GM18519 (cell line): ENCODE results near the gene GPNMB.

Experiments
- ATAC-seq: cut with Tn5 transposase; IDR thresholded peaks from one replicate; pipeline ENCODE4 v1.9.1; 2021; ENCODE audit warnings: mild to moderate bottlenecking, moderate library complexity; ENCODE audit not compliant: unreplicated experiment, low FRiP score

Gene GPNMB

GRCh38 chr7:23226844-23227450, 19.6 kb upstream of the GPNMB start:
- no peak for ATAC-seq

DNA sequence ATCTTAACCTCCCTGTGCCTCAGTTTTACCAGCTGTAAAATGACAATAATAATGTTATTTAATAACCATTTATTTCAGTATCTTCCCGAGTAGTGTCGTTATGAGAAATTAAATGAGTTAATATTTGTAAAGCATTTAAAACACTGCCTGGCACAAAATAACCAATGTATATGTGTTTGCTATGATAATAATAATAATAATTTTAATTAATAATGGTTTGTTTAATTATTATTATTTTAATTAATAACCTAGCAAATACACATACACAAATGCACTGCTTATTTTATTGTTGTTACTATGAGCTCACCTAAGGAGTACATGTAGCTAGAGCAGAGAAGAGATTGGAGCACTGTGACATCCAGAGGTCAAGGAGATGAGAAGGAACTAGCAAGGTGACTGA, 18.2 kb upstream of the GPNMB start:
- no peak for ATAC-seq

- no peak for ATAC-seq
Measured at GRCh38 chr7:23230641-23231101, 15.9 kb upstream of the GPNMB start.

DNA sequence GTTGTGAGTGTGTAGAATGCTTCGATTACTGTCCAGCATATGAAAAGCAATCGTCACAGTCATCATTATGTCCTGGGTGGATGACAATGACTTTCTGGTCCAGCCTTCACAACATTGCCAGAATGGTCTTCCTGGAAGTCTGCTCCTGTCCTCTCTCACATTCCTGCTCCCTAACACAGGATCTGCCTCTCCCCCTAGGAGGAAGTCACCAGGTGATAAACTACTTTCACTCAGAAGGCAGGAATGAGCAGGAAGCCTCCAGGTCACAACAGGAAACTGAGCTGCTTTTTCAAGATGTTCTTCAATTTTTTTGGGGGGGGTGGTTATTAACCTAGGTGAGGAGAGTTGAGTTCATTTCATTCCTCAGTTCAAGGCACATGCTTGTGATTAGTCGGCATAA, 13.6 kb upstream of the GPNMB start:
- no peak for ATAC-seq

GRCh38 chr7:23234569-23235296, 11.8 kb upstream of the GPNMB start:
- peak; percentile 95 for ATAC-seq

DNA sequence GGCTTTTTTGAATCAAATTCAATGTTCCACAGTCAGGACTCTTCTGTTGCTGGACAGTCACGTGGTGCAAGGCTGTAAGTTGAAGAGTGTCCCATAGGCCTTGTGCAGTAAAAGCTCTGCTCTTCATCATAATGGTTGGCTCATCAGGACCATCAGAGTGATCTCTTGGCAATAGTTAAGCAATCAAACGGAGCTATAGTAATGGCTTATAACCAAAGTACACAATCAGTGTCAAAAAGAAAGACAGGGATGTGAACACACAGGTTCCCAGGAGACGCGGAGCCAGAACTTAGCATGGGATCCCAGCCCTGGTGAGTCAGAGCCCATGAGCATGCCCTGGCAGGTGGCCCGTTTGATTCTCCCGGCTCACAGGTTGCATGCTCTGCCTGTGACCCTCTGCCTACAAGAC, 10.8 kb upstream of the GPNMB start:
- no peak for ATAC-seq

- no peak for ATAC-seq
Measured at GRCh38 chr7:23237000-23237399, 9.6 kb upstream of the GPNMB start.

GRCh38 chr7:23238983-23239652, 7.5 kb upstream of the GPNMB start:
- ATAC-seq = no peak

DNA sequence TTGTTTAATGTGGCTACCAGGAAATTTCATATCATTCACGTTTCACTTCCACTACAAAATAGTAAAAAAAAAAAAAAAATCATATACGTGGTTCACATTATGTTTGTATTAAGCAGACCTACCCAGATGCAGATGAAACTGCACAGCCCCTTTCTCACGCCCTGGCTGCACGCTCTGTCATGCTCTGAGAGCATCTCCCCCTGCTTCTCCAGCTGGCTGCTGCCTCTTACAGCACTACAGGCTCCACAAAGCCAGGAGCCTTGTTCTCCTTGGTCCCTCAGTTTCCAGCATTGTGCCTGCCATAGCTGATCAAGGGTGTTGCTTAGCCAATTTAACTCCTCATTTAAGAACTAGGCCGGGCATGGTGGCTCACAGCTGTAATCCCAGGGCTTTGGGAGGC, 6.9 kb upstream of the GPNMB start:
- no peak for ATAC-seq

DNA sequence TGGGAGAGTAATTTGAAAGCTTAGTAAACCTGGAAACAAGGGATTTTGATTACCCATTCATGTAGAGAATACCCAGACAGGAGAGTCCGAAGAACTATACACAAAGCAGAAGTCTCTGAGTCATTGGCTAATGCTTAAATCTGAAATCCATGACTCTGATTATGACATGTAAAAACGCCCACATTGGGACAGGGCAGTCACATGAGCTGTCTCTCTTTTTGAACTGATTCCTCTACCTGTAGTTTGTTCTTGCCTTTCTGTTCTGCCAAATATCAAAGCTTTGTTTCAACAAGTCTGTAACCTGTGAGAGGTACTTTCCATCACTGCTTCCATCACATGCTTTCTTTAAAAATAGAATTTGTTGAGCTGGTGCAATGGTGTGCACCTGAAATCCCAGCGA, 4.3 kb upstream of the GPNMB start:
- ATAC-seq = no peak

DNA sequence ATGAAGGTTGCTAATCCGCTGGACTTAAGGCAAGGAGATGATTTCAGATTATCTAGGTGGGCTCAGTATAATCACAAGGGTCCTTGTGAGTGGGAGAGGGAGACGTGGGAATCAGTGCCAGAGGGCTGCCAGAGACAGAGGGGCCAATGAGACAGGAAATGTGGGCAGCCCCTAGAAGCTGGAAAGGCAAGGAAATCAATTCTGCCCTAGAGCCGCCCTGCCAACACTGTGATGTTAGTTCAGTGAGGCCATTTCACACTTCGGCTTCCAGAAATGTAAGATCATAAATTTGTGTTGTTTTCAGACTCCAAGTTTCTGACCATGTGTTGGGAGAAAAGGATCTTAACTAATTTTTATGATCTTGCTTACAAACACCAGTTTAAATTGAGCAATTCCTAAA, 3.6 kb upstream of the GPNMB start:
- ATAC-seq = no peak

DNA sequence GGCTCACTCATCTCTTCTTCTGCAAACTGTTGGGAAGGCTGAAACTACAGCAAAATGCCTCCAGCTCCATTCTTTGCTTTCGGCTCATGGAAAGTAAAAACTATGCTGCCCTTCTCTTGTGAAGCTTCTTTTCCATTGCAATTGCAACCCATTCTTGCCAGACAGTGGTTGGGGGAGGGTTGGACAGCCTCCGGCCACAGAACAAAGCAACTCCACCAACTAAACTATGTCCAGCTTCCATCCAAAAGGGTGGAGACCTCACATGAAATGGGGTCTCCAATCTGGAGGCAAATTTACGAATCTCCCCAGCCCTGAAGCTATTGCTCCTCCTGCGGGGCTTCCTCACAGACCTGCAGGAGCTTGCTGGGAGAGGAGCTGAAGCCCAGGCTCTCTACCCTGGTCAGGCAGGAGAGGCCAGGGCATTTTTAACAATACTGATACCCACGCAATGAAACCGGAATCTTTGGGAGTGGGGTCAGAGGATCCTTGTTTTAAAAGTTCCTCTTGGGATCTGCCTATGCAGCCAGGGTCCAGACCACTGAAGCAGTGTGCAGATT, 549 bp downstream of the GPNMB start:
- no peak for ATAC-seq

GRCh38 chr7:23247603-23248335, 1.2 kb downstream of the GPNMB start:
- ATAC-seq = no peak

DNA sequence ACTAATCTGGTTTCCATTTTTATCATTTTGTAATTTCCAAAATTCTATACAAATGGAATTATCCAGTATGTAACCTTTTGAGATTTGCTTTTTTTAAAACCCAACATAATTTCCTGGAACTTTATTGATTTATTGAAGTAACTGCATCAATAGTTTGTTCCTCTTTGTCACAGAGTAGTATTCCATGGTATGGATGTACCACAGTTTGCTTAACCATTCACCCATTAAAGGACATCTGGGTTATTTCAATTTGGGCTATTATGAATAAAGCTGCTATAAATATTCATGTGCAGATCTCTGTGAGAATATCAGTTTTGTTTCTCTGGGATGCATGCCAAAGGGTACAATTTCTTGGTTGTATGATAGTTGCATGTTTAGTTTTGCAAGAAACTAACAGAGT, 2.9 kb downstream of the GPNMB start:
- no peak for ATAC-seq

GRCh38 chr7:23254051-23254681, 7.6 kb downstream of the GPNMB start:
- no peak for ATAC-seq

GRCh38 chr7:23256731-23257130, 10.2 kb downstream of the GPNMB start:
- no peak for ATAC-seq

- no peak for ATAC-seq
Measured at GRCh38 chr7:23260371-23260770, 13.8 kb downstream of the GPNMB start.

DNA sequence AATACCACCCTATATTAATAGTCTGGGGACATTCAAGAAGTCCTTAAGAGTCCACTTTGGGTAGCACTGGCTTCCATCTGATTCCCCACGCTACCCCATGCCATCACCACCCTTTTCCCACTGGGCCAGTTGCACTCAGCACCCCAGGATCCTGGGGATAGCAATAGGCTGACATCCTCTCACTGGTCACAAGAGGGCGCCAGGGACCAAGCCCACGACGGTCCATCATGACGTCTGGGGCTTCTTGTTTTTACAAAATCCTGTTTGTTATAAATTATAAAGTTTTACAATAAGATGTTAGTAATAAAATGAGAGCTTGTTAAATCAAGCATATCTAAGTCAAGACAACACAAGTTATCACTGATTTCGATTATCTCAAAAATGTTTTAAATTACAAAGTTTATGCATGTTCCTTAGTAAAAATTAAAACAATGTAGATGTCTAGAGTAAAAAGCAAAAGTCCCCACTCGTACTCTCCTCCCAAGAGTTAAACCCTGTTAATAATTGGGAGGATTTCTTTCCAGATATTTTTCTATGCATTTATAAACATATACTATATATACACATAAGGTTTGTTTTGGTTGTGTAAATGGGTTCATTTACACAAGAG, 15.4 kb downstream of the GPNMB start:
- ATAC-seq = no peak

- ATAC-seq = no peak
Measured at GRCh38 chr7:23264916-23265458, 18.4 kb downstream of the GPNMB start.

DNA sequence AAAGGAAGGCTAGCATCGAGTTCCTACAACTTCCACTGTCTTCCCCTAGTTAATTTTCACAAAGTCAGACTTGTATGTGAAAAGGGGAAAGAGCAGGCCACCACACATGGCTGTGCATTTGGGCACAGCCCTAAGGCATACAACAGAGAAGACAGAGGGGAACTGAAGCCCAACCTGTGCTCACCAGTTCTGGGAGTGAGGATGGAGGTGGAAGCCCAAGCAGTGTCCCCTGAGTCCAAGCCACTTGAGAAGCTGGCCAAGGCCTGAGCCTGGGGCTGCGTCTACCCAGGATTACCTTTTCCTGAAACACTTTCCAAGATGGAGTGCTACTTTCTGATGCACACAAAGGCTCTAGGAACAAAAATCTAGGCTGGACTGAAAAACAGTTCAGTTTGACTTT, 20.3 kb downstream of the GPNMB start:
- no peak for ATAC-seq
